Endodermal cell (in vitro differentiated cells): ENCODE measurements around the gene CASP3. TPM values are rescaled to one million over a fixed set of nuclear protein-coding genes. Genes with fewer than 3 reads are reported as not detected.

Experiments
- DNase-seq: peaks from one replicate; pipeline ENCODE4 v3.0.0-alpha.2; 2017
- H3K27ac ChIP-seq: 2 replicates; pipeline ENCODE4 v1.5.1; 2013; ENCODE audit warnings: mild to moderate bottlenecking, low read depth, low read length, moderate library complexity
- H3K27me3 ChIP-seq: 2 replicates; pipeline ENCODE4 v1.6.1; 2013; ENCODE audit warnings: mild to moderate bottlenecking, low read length, moderate library complexity; ENCODE audit not compliant: insufficient read depth, control insufficient read depth, poor library complexity, severe bottlenecking
- H3K36me3 ChIP-seq: 2 replicates; pipeline ENCODE4 v1.7.0; 2013; ENCODE audit warnings: mild to moderate bottlenecking, low read length, moderate library complexity; ENCODE audit not compliant: control insufficient read depth, insufficient read depth
- H3K4me1 ChIP-seq: one replicate; pipeline ENCODE4 v1.7.0; 2013; ENCODE audit warnings: low read length; ENCODE audit not compliant: control insufficient read depth, insufficient read depth
- H3K4me3 ChIP-seq: 2 replicates; pipeline ENCODE4 v1.5.1; 2013; ENCODE audit warnings: mild to moderate bottlenecking, low read length, moderate library complexity
- H3K9ac ChIP-seq: 2 replicates; pipeline ENCODE4 v1.6.1; 2013; ENCODE audit warnings: mild to moderate bottlenecking, low read length, moderate library complexity; ENCODE audit not compliant: poor library complexity, severe bottlenecking; ENCODE audit errors: extremely low read depth
- H3K9me3 ChIP-seq: 2 replicates; pipeline ENCODE4 v1.6.1; 2013; ENCODE audit warnings: mild to moderate bottlenecking, low read length, moderate library complexity; ENCODE audit not compliant: control insufficient read depth
- H3K27ac Mint-ChIP-seq: 2 replicates; pipeline ENCODE4 v1.8.0; 2020; ENCODE audit warnings: mixed read lengths
- H3K27me3 Mint-ChIP-seq: 2 replicates; pipeline ENCODE4 v1.8.0; 2021; ENCODE audit warnings: mild to moderate bottlenecking, mixed read lengths; ENCODE audit not compliant: insufficient read depth
- H3K36me3 Mint-ChIP-seq: 2 replicates; pipeline ENCODE4 v1.8.0; 2020; ENCODE audit warnings: low read depth, mixed read lengths
- H3K4me1 Mint-ChIP-seq: 2 replicates; pipeline ENCODE4 v1.8.0; 2020; ENCODE audit warnings: mixed read lengths
- H3K4me3 Mint-ChIP-seq: 2 replicates; pipeline ENCODE4 v1.8.0; 2020; ENCODE audit warnings: mild to moderate bottlenecking, moderate library complexity, mixed read lengths
- H3K9me3 Mint-ChIP-seq: 2 replicates; pipeline ENCODE4 v1.8.0; 2020; ENCODE audit warnings: mild to moderate bottlenecking, mixed read lengths
- CTCF ChIP-seq: fragments of 200-600 bp; sonication (generic); conservative IDR thresholded peaks from 2 replicates; pipeline ENCODE4 v1.5.0; 2021; ENCODE audit warnings: antibody characterized with exemption, mild to moderate bottlenecking
- WGBS, 2 experiments: methylation state at CpG; one replicate each; pipeline versions ENCODE4 v1.1.5 to v1.1.7; 2013; ENCODE audit warnings: missing lambda C conversion rate in 2 of 2, mixed read lengths in 1 of 2; ENCODE audit not compliant: insufficient coverage in 1 of 2, insufficient read length in 1 of 2; 5-methylcytosine and 5-hydroxymethylcytosine counted together
- total RNA-seq, 2 donors: library from RNA; stranded (reverse); fragmentation: NEBNext Ultra II Directional in 1 of 2; extraction: Animal tissue kit (Norgen Biotek cat#: 25700) in 1 of 2; gene quantifications; 2 replicates in 1 of 2; 3 replicates in 1 of 2; pipeline ENCODE4 v1.2.1, GENCODE V29; 2021

Gene CASP3
- total RNA-seq, 2 donors from 2014 or later: 49.8 to 62.9 TPM

- Histone ChIP-seq H3K27ac (no peak overlapping the region), H3K4me3 (no peak overlapping the region), H3K36me3 (peaks cover 20% of the 10 kb centered on the region), H3K9me3 (no peaks in the 10 kb centered on the region), H3K4me1 (no peaks in the 10 kb centered on the region), H3K27me3 (no peaks in the 10 kb centered on the region), H3K9ac (no peak overlapping the region)
- Mint-ChIP-seq H3K27ac (no peak overlapping the region), H3K36me3 (peaks cover 18% of the 10 kb centered on the region), H3K9me3 (no peaks in the 10 kb centered on the region), H3K27me3 (no peaks in the 10 kb centered on the region), H3K4me3 (peak overlapping the region; percentile 89), H3K4me1 (peaks cover 35% of the 10 kb centered on the region)
- DNase-seq: no peak
- WGBS, 2 experiments: 75 to 90% methylated on average over 2 to 6 of the region's 6 CpGs
- TF ChIP-seq CTCF: no peak
These were observed 3.2 kb downstream of the CASP3 start for GRCh38 chr4:184645904-184646610.

DNA sequence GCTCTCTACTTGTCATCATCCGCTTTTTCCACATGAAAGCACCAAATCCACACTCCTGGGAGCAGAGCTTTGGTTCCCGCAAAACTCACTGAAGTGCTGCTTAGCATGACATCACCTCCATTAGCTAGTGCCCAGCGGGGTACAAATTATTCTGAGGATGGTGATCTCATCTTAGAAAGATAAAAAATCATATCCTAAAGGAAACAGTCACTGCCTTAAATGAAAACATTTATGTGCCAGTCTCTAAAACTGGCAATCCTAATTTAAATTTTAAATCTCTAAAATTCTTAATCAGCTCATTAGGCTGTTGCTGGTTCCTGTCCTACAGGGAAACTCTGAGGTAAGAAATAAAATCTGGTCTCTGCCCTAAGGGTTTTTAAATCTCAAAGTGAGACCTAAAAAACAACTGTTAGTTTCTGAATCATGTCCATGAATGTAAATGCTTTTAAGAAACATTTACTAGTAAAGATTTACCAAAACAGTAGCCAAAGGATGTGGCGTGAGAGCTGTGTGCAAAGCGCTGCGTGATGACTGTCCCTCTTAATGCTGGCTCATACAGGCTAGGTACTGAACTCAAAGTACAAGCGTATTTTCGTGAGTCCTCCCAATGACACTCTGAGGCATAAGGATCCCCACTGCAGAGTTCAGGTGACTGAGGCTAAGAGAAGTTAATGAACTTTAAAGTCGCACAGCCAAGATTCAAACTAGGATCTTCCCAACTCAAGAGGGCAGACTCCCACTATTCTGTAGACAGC, 4.5 kb downstream of the CASP3 start:
- H3K27ac ChIP-seq: no peak overlapping the region

DNA sequence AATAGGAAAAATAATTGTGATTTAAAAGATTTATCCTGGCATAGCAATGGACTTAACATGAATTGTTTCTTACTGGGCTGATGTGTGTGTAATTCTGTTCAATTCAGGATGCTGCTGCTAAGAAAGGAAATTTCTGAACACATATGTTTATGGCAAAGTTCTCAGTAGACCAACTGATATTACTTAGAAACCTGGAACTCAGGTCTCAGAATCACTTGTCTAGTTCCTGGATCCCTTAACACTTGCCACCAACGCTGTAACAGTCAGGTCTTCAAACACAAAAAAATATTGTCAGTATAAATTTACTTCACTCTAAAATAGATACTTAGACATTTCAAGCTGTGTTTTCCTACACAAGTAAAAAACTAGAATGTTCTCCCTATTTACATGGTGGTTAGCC, 5.5 kb downstream of the CASP3 start:
- H3K4me1 ChIP-seq: no peaks in the 10 kb centered on the region
- no peak for DNase-seq
- no peaks in the 10 kb centered on the region for H3K9me3 Mint-ChIP-seq
- no peak overlapping the region for H3K9ac ChIP-seq
- peaks cover 27% of the 10 kb centered on the region for H3K4me1 Mint-ChIP-seq
- WGBS, 2 experiments: 74 to 75% methylated on average over 1 of the region's 1 CpG
- no peak for TF ChIP-seq CTCF
- no peak overlapping the region for H3K4me3 Mint-ChIP-seq
- no peak overlapping the region for H3K27ac Mint-ChIP-seq
- peaks cover 31% of the 10 kb centered on the region for H3K36me3 ChIP-seq
- no peaks in the 10 kb centered on the region for H3K27me3 Mint-ChIP-seq
- peaks cover 28% of the 10 kb centered on the region for H3K36me3 Mint-ChIP-seq
- H3K27ac ChIP-seq: no peak overlapping the region
- H3K27me3 ChIP-seq: no peaks in the 10 kb centered on the region
- H3K4me3 ChIP-seq: no peak overlapping the region
- H3K9me3 ChIP-seq: no peaks in the 10 kb centered on the region

More for the DNA sequence above, 4.5 kb downstream of the CASP3 start:
- H3K4me1 Mint-ChIP-seq: peaks cover 27% of the 10 kb centered on the region
- WGBS, 2 experiments: 65 to 78% methylated on average over 5 to 7 of the region's 9 CpGs
- no peaks in the 10 kb centered on the region for H3K27me3 ChIP-seq
- no peaks in the 10 kb centered on the region for H3K27me3 Mint-ChIP-seq
- H3K36me3 ChIP-seq: peaks cover 26% of the 10 kb centered on the region
- peak overlapping the region; percentile 78 for H3K27ac Mint-ChIP-seq
- H3K9me3 Mint-ChIP-seq: no peaks in the 10 kb centered on the region
- H3K4me3 Mint-ChIP-seq: no peak overlapping the region
- no peaks in the 10 kb centered on the region for H3K4me1 ChIP-seq
- no peak overlapping the region for H3K9ac ChIP-seq
- TF ChIP-seq CTCF: no peak
- no peak for DNase-seq
- H3K36me3 Mint-ChIP-seq: peaks cover 21% of the 10 kb centered on the region
- H3K4me3 ChIP-seq: no peak overlapping the region
- no peaks in the 10 kb centered on the region for H3K9me3 ChIP-seq
